Nephron (organoid): ENCODE measurements around the gene TIMP3.

Source experiments
- H3K27ac Mint-ChIP-seq, 3 experiments: 2 replicates each; pipeline ENCODE4 v1.8.0; 2020; ENCODE audit warnings: mixed read lengths in 3 of 3, mild to moderate bottlenecking in 2 of 3, moderate library complexity in 1 of 3
- H3K27me3 Mint-ChIP-seq: 2 replicates; pipeline ENCODE4 v1.8.0; 2021; ENCODE audit warnings: low read depth, mild to moderate bottlenecking, moderate library complexity, mixed read lengths
- H3K36me3 Mint-ChIP-seq: 2 replicates; pipeline ENCODE4 v1.8.0; 2020; ENCODE audit warnings: low read depth, mixed read lengths
- H3K4me1 Mint-ChIP-seq: 2 replicates; pipeline ENCODE4 v1.8.0; 2020; ENCODE audit warnings: mixed read lengths
- H3K4me3 Mint-ChIP-seq, 3 experiments: 2 replicates each; pipeline ENCODE4 v1.8.0; 2020; ENCODE audit warnings: mild to moderate bottlenecking in 3 of 3, mixed read lengths in 3 of 3, moderate library complexity in 2 of 3
- H3K9me3 Mint-ChIP-seq: 2 replicates; pipeline ENCODE4 v1.8.0; 2020; ENCODE audit warnings: mixed read lengths
- CTCF ChIP-seq, 3 experiments: fragments of 200-600 bp; sonication (generic); IDR thresholded peaks; one replicate each; pipeline ENCODE4 v1.5.0; 2021; ENCODE audit warnings: antibody characterized with exemption in 3 of 3; ENCODE audit not compliant: unreplicated experiment in 3 of 3

TIMP3 gene

GRCh38 chr22:32880505-32880892 lies 79.0 kb downstream of the TIMP3 start:
- no peak overlapping the region for H3K4me3 Mint-ChIP-seq
- no peaks in the 10 kb centered on the region for H3K36me3 Mint-ChIP-seq
- H3K9me3 Mint-ChIP-seq: no peaks in the 10 kb centered on the region
- peaks cover 61% of the 10 kb centered on the region for H3K4me1 Mint-ChIP-seq
- no peak for TF ChIP-seq CTCF (IDR thresholded peaks at IDR 0.05; ENCODE audit: unreplicated experiment in 3 of 3)
- peak overlapping the region; percentile 69 to 78 (median 75) for H3K27ac Mint-ChIP-seq
- H3K27me3 Mint-ChIP-seq: peaks cover 11% of the 10 kb centered on the region

- Mint-ChIP-seq H3K9me3 (no peaks in the 10 kb centered on the region), H3K27me3 (peaks cover 9% of the 10 kb centered on the region), H3K4me1 (peaks cover 59% of the 10 kb centered on the region), H3K36me3 (no peaks in the 10 kb centered on the region), H3K27ac (peak overlapping the region; percentile 69 to 78 (median 75)), H3K4me3 (peak overlapping the region in 2 of 3 experiments; percentile 24 to 39)
- TF ChIP-seq CTCF (IDR thresholded peaks at IDR 0.05; ENCODE audit: unreplicated experiment in 3 of 3): no peak
Measured at GRCh38 chr22:32880893-32881596, 79.5 kb downstream of the TIMP3 start.

- Mint-ChIP-seq H3K9me3 (no peaks in the 10 kb centered on the region), H3K27me3 (peaks cover 7% of the 10 kb centered on the region), H3K4me1 (peaks cover 65% of the 10 kb centered on the region), H3K4me3 (no peak overlapping the region), H3K36me3 (no peaks in the 10 kb centered on the region), H3K27ac (peak overlapping the region; percentile 59 to 78 (median 65))
- TF ChIP-seq CTCF (IDR thresholded peaks at IDR 0.05; ENCODE audit: unreplicated experiment in 3 of 3): no peak
Measured at GRCh38 chr22:32882360-32882755, 80.9 kb downstream of the TIMP3 start.

GRCh38 chr22:32882774-32883530 lies 81.4 kb downstream of the TIMP3 start:
- peaks cover 71% of the 10 kb centered on the region for H3K4me1 Mint-ChIP-seq
- H3K36me3 Mint-ChIP-seq: no peaks in the 10 kb centered on the region
- peaks cover 7% of the 10 kb centered on the region for H3K27me3 Mint-ChIP-seq
- TF ChIP-seq CTCF (IDR thresholded peaks at IDR 0.05; ENCODE audit: unreplicated experiment in 3 of 3): no peak
- no peaks in the 10 kb centered on the region for H3K9me3 Mint-ChIP-seq
- H3K4me3 Mint-ChIP-seq: peak overlapping the region; percentile 1 to 27 (median 11)
- H3K27ac Mint-ChIP-seq: peak overlapping the region; percentile 59 to 78 (median 65)

- no peak for TF ChIP-seq CTCF (IDR thresholded peaks at IDR 0.05; ENCODE audit: unreplicated experiment in 3 of 3)
- H3K4me1 Mint-ChIP-seq: peaks cover 50% of the 10 kb centered on the region
Measured at GRCh38 chr22:32887324-32887980, 85.9 kb downstream of the TIMP3 start.

More at GRCh38 chr22:32887324-32887980, 85.9 kb downstream of the TIMP3 start:
- Mint-ChIP-seq H3K27me3 (peaks cover 8% of the 10 kb centered on the region), H3K9me3 (no peaks in the 10 kb centered on the region), H3K36me3 (no peaks in the 10 kb centered on the region), H3K27ac (peak overlapping the region; percentile 4 to 82 (median 24)), H3K4me3 (no peak overlapping the region)
